Fibroblast of the aortic adventitia (primary cell): ENCODE data around the gene GNA14. TPM values are rescaled to one million over a fixed set of nuclear protein-coding genes. Genes with fewer than 3 reads are reported as not detected.
A peak's percentile ranks its signal among the peaks of the same experiment; 100 is the strongest.
"Not testable (repeated sequence)": the region's sequence is repeated elsewhere in the genome, so short reads cannot be mapped to it uniquely, and the experiment has no call there.

Experiments used
- DNase-seq: peaks from one replicate; pipeline ENCODE4 v3.0.0-alpha.2; 2010; ENCODE audit warnings: low read depth
- H3K4me3 ChIP-seq: 2 replicates; pipeline ENCODE4 v1.5.1; 2011; ENCODE audit warnings: low read depth, mild to moderate bottlenecking, control low read depth, low read length, moderate library complexity
- total RNA-seq: library from RNA; depleted of rRNA; stranded (reverse); fragments of >200 nt; gene quantifications from 2 replicates; pipeline ENCODE4 v1.2.3, GENCODE V29; 2012; ENCODE audit warnings: low replicate concordance
- TF ChIP-seq, protein P1 (sequence below): IDR thresholded peaks from 2 replicates; pipeline ENCODE4 v1.5.1; 2011; ENCODE audit warnings: mild to moderate bottlenecking, low read length, control low read depth, inconsistent platforms; ENCODE audit not compliant: insufficient read depth

The GNA14 gene
- total RNA-seq, 1 donor: 1.5 TPM

- no peak overlapping the region for H3K4me3 ChIP-seq
- DNase-seq: no peak
- TF ChIP-seq, protein P1, sequence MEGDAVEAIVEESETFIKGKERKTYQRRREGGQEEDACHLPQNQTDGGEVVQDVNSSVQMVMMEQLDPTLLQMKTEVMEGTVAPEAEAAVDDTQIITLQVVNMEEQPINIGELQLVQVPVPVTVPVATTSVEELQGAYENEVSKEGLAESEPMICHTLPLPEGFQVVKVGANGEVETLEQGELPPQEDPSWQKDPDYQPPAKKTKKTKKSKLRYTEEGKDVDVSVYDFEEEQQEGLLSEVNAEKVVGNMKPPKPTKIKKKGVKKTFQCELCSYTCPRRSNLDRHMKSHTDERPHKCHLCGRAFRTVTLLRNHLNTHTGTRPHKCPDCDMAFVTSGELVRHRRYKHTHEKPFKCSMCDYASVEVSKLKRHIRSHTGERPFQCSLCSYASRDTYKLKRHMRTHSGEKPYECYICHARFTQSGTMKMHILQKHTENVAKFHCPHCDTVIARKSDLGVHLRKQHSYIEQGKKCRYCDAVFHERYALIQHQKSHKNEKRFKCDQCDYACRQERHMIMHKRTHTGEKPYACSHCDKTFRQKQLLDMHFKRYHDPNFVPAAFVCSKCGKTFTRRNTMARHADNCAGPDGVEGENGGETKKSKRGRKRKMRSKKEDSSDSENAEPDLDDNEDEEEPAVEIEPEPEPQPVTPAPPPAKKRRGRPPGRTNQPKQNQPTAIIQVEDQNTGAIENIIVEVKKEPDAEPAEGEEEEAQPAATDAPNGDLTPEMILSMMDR: no peak
Measured at GRCh38 chr9:77442436-77442835, 205.7 kb downstream of the GNA14 start.

DNA sequence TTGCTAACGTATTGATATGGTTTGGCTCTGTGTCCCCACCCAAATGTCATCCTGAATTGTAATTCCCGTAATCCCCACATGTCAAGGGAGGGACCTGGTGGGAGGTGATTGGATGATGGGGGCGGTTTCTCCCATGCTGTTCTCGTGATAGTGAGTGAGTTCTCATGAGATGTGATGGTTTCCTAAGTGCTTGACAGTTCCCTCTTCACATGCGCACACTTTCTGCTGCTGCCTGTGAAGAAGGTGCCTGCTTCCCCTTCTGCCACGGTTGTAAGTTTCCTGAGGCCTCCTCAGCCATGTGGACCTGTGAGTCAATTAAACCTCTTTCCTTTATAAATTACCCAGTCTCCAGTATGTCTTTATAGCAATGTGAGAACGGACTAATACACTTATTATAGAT lies 207.0 kb downstream of the GNA14 start:
- H3K4me3 ChIP-seq, DNase-seq: not testable (repeated sequence)

GRCh38 chr9:77440057-77440456 lies 208.1 kb downstream of the GNA14 start:
- peak; percentile 36 for DNase-seq
- TF ChIP-seq, protein P1: no peak
- H3K4me3 ChIP-seq: no peak overlapping the region

- H3K4me3 ChIP-seq: no peak overlapping the region
- TF ChIP-seq, protein P1: no peak
Measured at GRCh38 chr9:77438653-77439052, 209.5 kb downstream of the GNA14 start.

GRCh38 chr9:77435688-77436087 lies 212.4 kb downstream of the GNA14 start:
- TF ChIP-seq, protein P1: no peak
- H3K4me3 ChIP-seq: no peak overlapping the region
- peak; percentile 93 for DNase-seq

More at GRCh38 chr9:77438653-77439052, 209.5 kb downstream of the GNA14 start:
- DNase-seq: no peak

GRCh38 chr9:77435277-77435676 lies 212.8 kb downstream of the GNA14 start:
- DNase-seq: peak; percentile 78
- TF ChIP-seq, protein P1: no peak
- no peak overlapping the region for H3K4me3 ChIP-seq

DNA sequence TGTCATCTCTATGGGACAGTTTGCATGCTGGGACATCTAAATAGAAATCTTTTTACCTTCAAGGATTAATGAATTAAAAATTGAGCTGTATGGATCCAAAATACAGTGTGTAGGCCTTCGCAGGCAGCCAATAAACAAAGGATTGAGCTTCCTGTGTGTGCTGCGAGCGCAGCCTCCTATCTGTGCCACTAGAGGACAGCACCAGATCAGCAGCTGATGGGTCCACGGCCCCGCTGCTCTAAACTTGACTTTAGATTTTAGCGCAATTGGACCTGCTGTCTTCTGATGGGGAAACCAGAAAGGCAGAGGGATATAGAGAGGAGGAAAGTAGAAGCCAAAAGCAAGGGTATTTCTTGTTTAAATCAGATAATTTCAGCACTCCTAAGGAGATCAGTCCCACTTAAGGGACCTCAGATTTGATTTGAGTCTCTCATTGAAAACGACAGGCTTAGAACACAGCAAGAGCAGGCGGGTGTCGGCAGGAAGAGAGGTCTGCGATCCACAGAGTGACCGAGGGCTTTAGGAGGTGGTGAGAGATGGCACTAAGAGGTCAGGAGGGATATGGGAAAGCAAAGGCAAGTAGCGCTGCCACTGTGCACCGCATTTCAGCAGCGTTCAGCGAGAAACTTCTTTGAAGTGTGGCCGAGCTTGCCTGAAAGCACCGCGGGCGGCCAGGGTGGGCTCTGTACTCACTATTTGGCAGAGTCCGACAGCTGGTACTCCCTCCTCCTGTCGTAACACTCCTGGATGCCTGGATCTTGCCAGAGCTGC lies 214.3 kb downstream of the GNA14 start:
- H3K4me3 ChIP-seq: no peak overlapping the region
- TF ChIP-seq, protein P1: peak; percentile 100
- peak; percentile 80 for DNase-seq
